ENCODE results near the gene AKR1C2. TPM values are rescaled to one million over a fixed set of nuclear protein-coding genes. Genes with fewer than 3 reads are reported as not detected.
A peak's percentile ranks its signal among the peaks of the same experiment; 100 is the strongest.
"Not testable (repeated sequence)": the region's sequence is repeated elsewhere in the genome, so short reads cannot be mapped to it uniquely, and the experiment has no call there.

AKR1C2 gene
- polyA plus RNA-seq, 2 of the 4 experiments (the other 2 are of a cell fraction): 5,660 to 6,805 TPM

GRCh38 chr10:5025461-5025881, 21.8 kb upstream of the AKR1C2 start:
- DNase-seq (ENCODE audit: low read depth in 1 of 2, low spot score in 1 of 2); H3K4me3 ChIP-seq; FAIRE-seq: not testable (repeated sequence)
- H3K4me2 ChIP-seq: peak overlapping the region; percentile 6; the same call in 1 of the 3 replicates
- ATAC-seq: peak; percentile 31 to 32; a peak in 3 of 6 replicates
- H3K4me1 ChIP-seq: peaks cover 28% of the 10 kb centered on the region
- peaks cover 38% of the 10 kb centered on the region for H3K9me3 ChIP-seq
- ChIA-PET POLR2A (interaction anchor here (1.1 kb wide), 1 partner anchor 69 kb away, joined by 3 read pairs; the partner anchor contains the start of gene AKR1C3), CTCF (interaction anchor here (3.7 kb wide), 1 partner anchor 69 kb away, joined by 18 read pairs; the partner anchor contains the start of gene AKR1C3)
- peak overlapping the region; percentile 77 to 88 for H3K27ac ChIP-seq

GRCh38 chr10:5023177-5023805, 19.6 kb upstream of the AKR1C2 start:
- H3K4me2 ChIP-seq: no peak overlapping the region
- DNase-seq (ENCODE audit: low read depth in 1 of 2, low spot score in 1 of 2): no peak
- 71% methylated on average over 4 of the region's 4 CpGs for WGBS (ENCODE audit: missing lambda C conversion rate)
- ChIA-PET CTCF (interaction anchor here (0.7 to 3.7 kb wide), 4 partner anchors 9 to 71 kb away, joined by 3 to 18 read pairs (median 4); partner anchors contain the start of gene AKR1C3), POLR2A (no interaction called here)
- no peak overlapping the region for H3K4me3 ChIP-seq
- peaks cover 50% of the 10 kb centered on the region for H3K4me1 ChIP-seq
- no peak for TF ChIP-seq NPAS2 (CRISPR knock-in tag; IDR thresholded peaks at IDR 0.05; ENCODE audit: borderline replicate concordance)
- TF ChIP-seq KDM5A (IDR thresholded peaks at IDR 0.05): no peak
- TF ChIP-seq CHD4 (IDR thresholded peaks at IDR 0.05; ENCODE audit: borderline replicate concordance): no peak
- TF ChIP-seq USF2 (IDR thresholded peaks at IDR 0.05): no peak
- no peak for TF ChIP-seq FOXS1 (CRISPR knock-in tag; IDR thresholded peaks at IDR 0.05)
- TF ChIP-seq MAFK (IDR thresholded peaks at IDR 0.05; ENCODE audit: partially characterized antibody): no peak
- TF ChIP-seq GATA3 (IDR thresholded peaks at IDR 0.05; ENCODE audit: borderline replicate concordance): no peak
- no peak for TF ChIP-seq CHD2 (IDR thresholded peaks at IDR 0.05; ENCODE audit: low read length, partially characterized antibody)
- no peak for TF ChIP-seq PHF8 (IDR thresholded peaks at IDR 0.05; ENCODE audit: borderline replicate concordance, low read depth)
- TF ChIP-seq REST (IDR thresholded peaks at IDR 0.05): no peak
- no peak for TF ChIP-seq CBX8 (IDR thresholded peaks at IDR 0.05)
- ATAC-seq: no peak
- peaks cover 20% of the 10 kb centered on the region for H3K9me3 ChIP-seq
- FAIRE-seq: no peak
- H3K27ac ChIP-seq: peak overlapping the region; percentile 77 to 88

- TF ChIP-seq MAX (IDR thresholded peaks at IDR 0.05) (0 out of 2 replicates have a peak, but pooled peaks have one; percentile 16), HOXB13 (CRISPR knock-in tag; IDR thresholded peaks at IDR 0.05; ENCODE audit: low read depth) (peak; percentile 83; the same call in 1 of the 2 replicates), HOXB5 (CRISPR knock-in tag; IDR thresholded peaks at IDR 0.05) (0 out of 2 replicates have a peak, but pooled peaks have one; percentile 45), ATOH8 (CRISPR knock-in tag; IDR thresholded peaks at IDR 0.05; ENCODE audit: low read depth) (0 out of 2 replicates have a peak, but pooled peaks have one; percentile 64)
- ATAC-seq: peak; percentile 51 to 62; a peak in 4 of 6 replicates
- peaks cover 22% of the 10 kb centered on the region for H3K9me3 ChIP-seq
- H3K4me3 ChIP-seq; FAIRE-seq; POLR2A ChIA-PET; H3K4me2 ChIP-seq; DNase-seq (ENCODE audit: low read depth in 1 of 2, low spot score in 1 of 2): not testable (repeated sequence)
- H3K27ac ChIP-seq: peak overlapping the region; percentile 77 to 88
- H3K4me1 ChIP-seq: peaks cover 62% of the 10 kb centered on the region
- 48% methylated on average over 10 of the region's 10 CpGs for WGBS (ENCODE audit: missing lambda C conversion rate)
- CTCF ChIA-PET: interaction anchor here (1.1 to 3.7 kb wide), 2 partner anchors 13 to 73 kb away, joined by 3 to 18 read pairs; partner anchors contain the start of gene AKR1C3
These were observed 18.1 kb upstream of the AKR1C2 start for GRCh38 chr10:5021624-5022290.

All from A549 (cell line).